ENCODE measurements around the gene THAP6. TPM values are rescaled to one million over a fixed set of nuclear protein-coding genes. Genes with fewer than 3 reads are reported as not detected.

Gene THAP6
- total RNA-seq, result 13.0 and 15.9 TPM in 2 replicates
- long read RNA-seq, transcript THAP6-202 (4 exons, 3,423 nt), result minor isoform, 8 of 92 reads
- long read RNA-seq, transcript THAP6-201 (5 exons, 3,549 nt), result major isoform, 65 of 92 reads
- long read RNA-seq, partial matches to known transcripts, result 1 of 92 reads
- long read RNA-seq, other reads (novel, unspliced or antisense), result 15 of 92 reads

GRCh38 chr4:75514131-75514948 lies at the start of gene THAP6, which contains the start of gene RCHY1:
THAP6 (plus strand) TSS chr4:75514473; CDS start chr4:75515453, 980 bp downstream.
RCHY1 (minus strand) TSS chr4:75514403; CDS start chr4:75514286, 117 bp downstream.
- peaks cover 18% of the 10 kb centered on the region for H3K4me1 Mint-ChIP-seq (ENCODE audit: unreplicated experiment)
- peak; percentile 97 for DNase-seq (ENCODE audit: extremely low spot score, unreplicated experiment)
- no peak for TF ChIP-seq CTCF (IDR thresholded peaks at IDR 0.05)
- no peaks in the 10 kb centered on the region for H3K27me3 Mint-ChIP-seq (ENCODE audit: unreplicated experiment)
- H3K4me3 Mint-ChIP-seq (ENCODE audit: unreplicated experiment), result no peak within 1 kb of the TSS
- H3K27ac Mint-ChIP-seq (ENCODE audit: unreplicated experiment), result peak within 1 kb of the TSS; percentile 93
- no peaks in the 10 kb centered on the region for H3K9me3 Mint-ChIP-seq (ENCODE audit: unreplicated experiment)
- H3K36me3 Mint-ChIP-seq (ENCODE audit: unreplicated experiment), result peaks cover 17% of the 10 kb centered on the region

- no peaks in the 10 kb centered on the region for H3K4me1 Mint-ChIP-seq (ENCODE audit: unreplicated experiment)
- DNase-seq (ENCODE audit: extremely low spot score, unreplicated experiment), result no peak
- no peak overlapping the region for H3K27ac Mint-ChIP-seq (ENCODE audit: unreplicated experiment)
- TF ChIP-seq CTCF (IDR thresholded peaks at IDR 0.05), result no peak
- H3K27me3 Mint-ChIP-seq (ENCODE audit: unreplicated experiment), result peaks cover 4% of the 10 kb centered on the region
- H3K4me3 Mint-ChIP-seq (ENCODE audit: unreplicated experiment), result no peak overlapping the region
- no peaks in the 10 kb centered on the region for H3K9me3 Mint-ChIP-seq (ENCODE audit: unreplicated experiment)
- peaks cover 3% of the 10 kb centered on the region for H3K36me3 Mint-ChIP-seq (ENCODE audit: unreplicated experiment)
Measured at GRCh38 chr4:75469896-75470295, 44.4 kb upstream of the THAP6 start.

GRCh38 chr4:75470738-75471137 lies 43.5 kb upstream of the THAP6 start:
- DNase-seq (ENCODE audit: extremely low spot score, unreplicated experiment), result no peak
- H3K4me3 Mint-ChIP-seq (ENCODE audit: unreplicated experiment), result no peak overlapping the region
- H3K4me1 Mint-ChIP-seq (ENCODE audit: unreplicated experiment), result no peaks in the 10 kb centered on the region
- H3K27ac Mint-ChIP-seq (ENCODE audit: unreplicated experiment), result no peak overlapping the region
- H3K9me3 Mint-ChIP-seq (ENCODE audit: unreplicated experiment), result no peaks in the 10 kb centered on the region
- H3K36me3 Mint-ChIP-seq (ENCODE audit: unreplicated experiment), result peaks cover 8% of the 10 kb centered on the region
- H3K27me3 Mint-ChIP-seq (ENCODE audit: unreplicated experiment), result peaks cover 3% of the 10 kb centered on the region
- TF ChIP-seq CTCF (IDR thresholded peaks at IDR 0.05), result no peak

- no peak for TF ChIP-seq CTCF (IDR thresholded peaks at IDR 0.05)
Measured at GRCh38 chr4:75477201-75477600, 37.1 kb upstream of the THAP6 start.

GRCh38 chr4:75484190-75484589 lies 30.1 kb upstream of the THAP6 start:
- H3K27me3 Mint-ChIP-seq (ENCODE audit: unreplicated experiment), result no peaks in the 10 kb centered on the region
- DNase-seq (ENCODE audit: extremely low spot score, unreplicated experiment), result no peak
- no peak for TF ChIP-seq CTCF (IDR thresholded peaks at IDR 0.05)
- no peak overlapping the region for H3K27ac Mint-ChIP-seq (ENCODE audit: unreplicated experiment)
- H3K4me1 Mint-ChIP-seq (ENCODE audit: unreplicated experiment), result no peaks in the 10 kb centered on the region
- peaks cover 38% of the 10 kb centered on the region for H3K36me3 Mint-ChIP-seq (ENCODE audit: unreplicated experiment)
- H3K4me3 Mint-ChIP-seq (ENCODE audit: unreplicated experiment), result no peak overlapping the region
- H3K9me3 Mint-ChIP-seq (ENCODE audit: unreplicated experiment), result no peaks in the 10 kb centered on the region

More at GRCh38 chr4:75477201-75477600, 37.1 kb upstream of the THAP6 start:
- Mint-ChIP-seq H3K27me3 (ENCODE audit: unreplicated experiment) (no peaks in the 10 kb centered on the region), H3K27ac (ENCODE audit: unreplicated experiment) (no peak overlapping the region), H3K36me3 (ENCODE audit: unreplicated experiment) (peaks cover 50% of the 10 kb centered on the region), H3K4me1 (ENCODE audit: unreplicated experiment) (no peaks in the 10 kb centered on the region), H3K9me3 (ENCODE audit: unreplicated experiment) (peaks cover 8% of the 10 kb centered on the region), H3K4me3 (ENCODE audit: unreplicated experiment) (no peak overlapping the region)
- DNase-seq (ENCODE audit: extremely low spot score, unreplicated experiment), result no peak

Data from osteocyte (in vitro differentiated cells).